ENCODE results near the gene GIT1.

GIT1 gene

GRCh38 chr17:29582254-29582765 is 7.1 kb downstream of the GIT1 start:
- no peak for TF ChIP-seq BHLHE40 (IDR thresholded peaks at IDR 0.05; ENCODE audit: borderline replicate concordance)
- TF ChIP-seq HDGF (IDR thresholded peaks at IDR 0.05; ENCODE audit: borderline replicate concordance), result no peak
- TF ChIP-seq FOXA1 (IDR thresholded peaks at IDR 0.05), result no peak
- no peak for TF ChIP-seq CTBP1 (IDR thresholded peaks at IDR 0.05; ENCODE audit: borderline replicate concordance)
- no peak for TF ChIP-seq TARDBP (IDR thresholded peaks at IDR 0.05)
- TF ChIP-seq L3MBTL2 (conservative IDR thresholded peaks at IDR 0.05), result no peak
- POLR2A ChIA-PET, result interaction anchor here (1.7 to 3.0 kb wide), 3 partner anchors 8 to 13 kb away, joined by 9 to 14 read pairs (median 11); partner anchors contain the start of genes ANKRD13B and TP53I13
- no peak for DNase-seq (ENCODE audit: extremely low spot score)
- CTCF ChIA-PET, result interaction anchor here (4.1 kb wide), 1 partner anchor 10 kb away, joined by 26 read pairs; the partner anchor contains the start of gene ANKRD13B

GRCh38 chr17:29581583-29582253 is 7.7 kb downstream of the GIT1 start:
- TF ChIP-seq ELF4 (IDR thresholded peaks at IDR 0.05), result no peak
- no peak for TF ChIP-seq SP1 (IDR thresholded peaks at IDR 0.05)
- TF ChIP-seq BHLHE40 (IDR thresholded peaks at IDR 0.05; ENCODE audit: borderline replicate concordance), result no peak
- TF ChIP-seq CTBP1 (IDR thresholded peaks at IDR 0.05; ENCODE audit: borderline replicate concordance), result no peak
- TF ChIP-seq L3MBTL2 (conservative IDR thresholded peaks at IDR 0.05), result no peak
- no peak for TF ChIP-seq HDGF (IDR thresholded peaks at IDR 0.05; ENCODE audit: borderline replicate concordance)
- no peak for TF ChIP-seq TARDBP (IDR thresholded peaks at IDR 0.05)
- no peak for TF ChIP-seq PKNOX1 (IDR thresholded peaks at IDR 0.05)
- TF ChIP-seq SUZ12 (IDR thresholded peaks at IDR 0.05), result no peak
- TF ChIP-seq FOXM1 (IDR thresholded peaks at IDR 0.05; ENCODE audit: borderline replicate concordance), result no peak
- no peak for TF ChIP-seq FOXK2 (IDR thresholded peaks at IDR 0.05)
- TF ChIP-seq FOXA1 (IDR thresholded peaks at IDR 0.05), result no peak
- no peak for TF ChIP-seq ZNF384 (IDR thresholded peaks at IDR 0.05)
- TF ChIP-seq NFRKB (IDR thresholded peaks at IDR 0.05), result no peak
- TF ChIP-seq LEF1 (IDR thresholded peaks at IDR 0.05; ENCODE audit: borderline replicate concordance), result no peak
- TF ChIP-seq ARNT (IDR thresholded peaks at IDR 0.05), result no peak
- ChIA-PET POLR2A (interaction anchor here (1.2 to 3.0 kb wide), 4 partner anchors 9 to 13 kb away, joined by 3 to 14 read pairs (median 10); partner anchors contain the start of genes ANKRD13B and TP53I13), CTCF (interaction anchor here (0.9 to 4.1 kb wide), 7 partner anchors 10 to 197 kb away, joined by 3 to 26 read pairs (median 4); partner anchors contain the start of gene ANKRD13B)
- no peak for DNase-seq (ENCODE audit: extremely low spot score)

GRCh38 chr17:29579866-29580771 is 9.3 kb downstream of the GIT1 start:
- DNase-seq (ENCODE audit: extremely low spot score), result peak; percentile 75
- TF ChIP-seq HDGF (IDR thresholded peaks at IDR 0.05; ENCODE audit: borderline replicate concordance) (no peak), PKNOX1 (IDR thresholded peaks at IDR 0.05) (peak; percentile 94), L3MBTL2 (conservative IDR thresholded peaks at IDR 0.05) (peak; percentile 36; the same call in 1 of the 2 replicates)
- POLR2A ChIA-PET, result interaction anchor here (1.7 to 3.0 kb wide), 4 partner anchors 10 to 12 kb away, joined by 4 to 14 read pairs (median 10); partner anchors contain the start of genes ANKRD13B and TP53I13
- CTCF ChIA-PET, result interaction anchor here (0.8 to 4.1 kb wide), 9 partner anchors 11 to 511 kb away, joined by 3 to 26 read pairs (median 4); partner anchors contain the start of genes ANKRD13B and TP53I13

GRCh38 chr17:29578626-29579485 is 10.6 kb downstream of the GIT1 start:
- DNase-seq (ENCODE audit: extremely low spot score), result no peak
- TF ChIP-seq FOXK2 (IDR thresholded peaks at IDR 0.05) (no peak), NFRKB (IDR thresholded peaks at IDR 0.05) (no peak), ARNT (IDR thresholded peaks at IDR 0.05) (no peak), PKNOX1 (IDR thresholded peaks at IDR 0.05) (no peak), FOXM1 (IDR thresholded peaks at IDR 0.05; ENCODE audit: borderline replicate concordance) (no peak)
- ChIA-PET CTCF (interaction anchor here (1.1 to 4.1 kb wide), 2 partner anchors 13 to 353 kb away, joined by 3 to 26 read pairs; partner anchors contain the start of gene ANKRD13B), POLR2A (interaction anchor here (2.0 kb wide), 1 partner anchor 9 kb away, joined by 4 read pairs; no protein-coding TSS in a partner anchor)

Measured in HEK293T (cell line).